GM12864 (cell line): ENCODE results near the gene PSG1.
"Not testable (repeated sequence)": the region's sequence is repeated elsewhere in the genome, so short reads cannot be mapped to it uniquely, and the experiment has no call there.

Experiments
- DNase-seq: peaks from one replicate; pipeline ENCODE4 v3.0.0-alpha.2; 2011; ENCODE audit warnings: low read depth
- H3K4me3 ChIP-seq: 2 replicates; pipeline ENCODE4 v1.5.1; 2011; ENCODE audit warnings: mild to moderate bottlenecking, low read depth, low read length, control low read depth
- CTCF ChIP-seq: IDR thresholded peaks from 2 replicates; pipeline ENCODE4 v1.5.1; 2011; ENCODE audit warnings: low read depth, mild to moderate bottlenecking, moderate library complexity, low read length, control low read depth, inconsistent platforms; ENCODE audit errors: missing control alignments

The PSG1 gene

GRCh38 chr19:42912941-42913340 lies 33.4 kb upstream of the PSG1 start:
- DNase-seq, H3K4me3 ChIP-seq: not testable (repeated sequence)

DNA sequence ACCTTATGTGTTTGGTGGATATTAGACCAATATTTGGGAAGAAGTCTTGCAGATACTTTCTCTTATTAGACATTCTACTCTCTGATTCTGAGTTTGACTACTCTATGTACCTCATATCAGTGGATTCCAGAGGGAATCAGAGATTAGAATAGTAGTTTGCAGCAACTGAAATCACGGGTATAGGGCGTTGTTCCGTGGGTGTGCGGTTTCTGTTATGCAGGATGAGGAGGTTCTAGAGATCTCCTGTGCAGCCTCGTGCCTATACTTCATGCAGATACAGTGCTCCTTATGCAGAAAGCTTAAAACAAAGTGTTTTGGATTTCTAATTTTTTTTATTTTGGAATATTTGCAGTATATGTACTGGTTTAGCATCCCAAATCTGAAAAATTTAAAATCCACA lies 32.2 kb upstream of the PSG1 start:
- H3K4me3 ChIP-seq, DNase-seq: not testable (repeated sequence)

DNA sequence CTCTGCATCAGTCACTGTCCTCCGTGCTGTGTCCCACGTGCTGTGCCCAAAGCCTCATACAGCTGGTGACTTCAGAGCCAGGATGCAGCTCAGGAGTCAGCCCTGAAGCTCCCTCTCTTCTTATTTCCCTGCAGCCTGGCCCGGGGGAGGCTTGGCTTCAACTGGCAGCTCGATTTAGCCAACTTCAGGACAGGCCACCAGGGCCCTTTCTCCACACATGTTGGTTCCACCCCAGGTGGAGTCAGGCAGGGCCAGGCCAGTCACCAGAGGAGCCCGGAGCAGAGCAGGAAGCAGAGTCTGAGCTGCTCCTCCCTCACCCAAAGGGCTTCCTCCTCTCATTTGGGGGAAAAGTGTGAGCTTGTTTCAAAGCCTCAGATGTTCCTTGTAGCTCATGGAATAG lies 26.6 kb upstream of the PSG1 start:
- H3K4me3 ChIP-seq, result not testable (repeated sequence)

GRCh38 chr19:42900561-42900960 lies 21.0 kb upstream of the PSG1 start:
- not testable (repeated sequence) for H3K4me3 ChIP-seq, DNase-seq

More for the DNA sequence above, 26.6 kb upstream of the PSG1 start:
- DNase-seq, result not testable (repeated sequence)

- DNase-seq, H3K4me3 ChIP-seq: not testable (repeated sequence)
These were observed 20.2 kb upstream of the PSG1 start for GRCh38 chr19:42899674-42900073.

GRCh38 chr19:42899110-42899509 lies 19.6 kb upstream of the PSG1 start:
- H3K4me3 ChIP-seq, DNase-seq: not testable (repeated sequence)

DNA sequence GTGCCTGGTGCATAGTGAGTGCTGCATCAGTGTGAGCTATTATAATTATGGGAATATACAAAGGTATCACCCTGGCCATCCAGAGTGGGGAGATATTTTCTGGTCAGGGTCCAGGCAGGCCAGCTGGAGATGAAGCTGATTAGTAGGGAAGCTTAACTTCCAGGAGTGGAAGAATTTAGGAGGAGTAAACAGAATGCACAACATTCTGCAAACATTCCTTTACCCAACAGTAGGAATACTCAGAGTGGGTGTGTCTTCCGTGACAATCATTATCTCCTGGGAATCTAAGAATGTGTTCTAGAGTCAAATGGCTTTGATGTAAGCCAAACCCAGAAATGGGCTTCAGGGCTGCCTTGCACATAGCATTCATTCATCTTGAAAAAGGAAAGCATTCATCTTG lies 19.1 kb upstream of the PSG1 start:
- not testable (repeated sequence) for DNase-seq, H3K4me3 ChIP-seq

- not testable (repeated sequence) for DNase-seq
These were observed 18.2 kb upstream of the PSG1 start for GRCh38 chr19:42897729-42898128.

GRCh38 chr19:42890446-42890845 lies 10.9 kb upstream of the PSG1 start:
- not testable (repeated sequence) for H3K4me3 ChIP-seq, DNase-seq

More at GRCh38 chr19:42897729-42898128, 18.2 kb upstream of the PSG1 start:
- not testable (repeated sequence) for H3K4me3 ChIP-seq

- not testable (repeated sequence) for H3K4me3 ChIP-seq, DNase-seq
These were observed 8.4 kb upstream of the PSG1 start for GRCh38 chr19:42887876-42888445.

DNA sequence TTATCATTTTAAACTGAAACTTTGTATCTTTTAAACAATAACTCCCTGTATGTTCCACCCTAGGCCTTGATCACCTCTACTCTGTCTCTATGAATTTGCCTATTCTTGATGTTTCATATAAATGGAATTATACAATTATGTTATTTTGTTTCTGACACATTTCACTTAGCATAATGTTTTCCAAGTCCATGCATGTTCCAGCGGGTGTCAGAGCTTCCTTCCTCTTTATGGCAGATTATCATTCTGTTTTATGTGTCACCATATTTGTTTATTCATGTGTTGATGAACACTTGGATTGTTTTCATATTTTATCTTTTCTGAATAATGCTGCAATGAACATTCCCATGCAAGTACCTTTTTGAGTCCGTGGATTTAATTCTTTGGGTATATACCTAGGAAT lies 3.2 kb upstream of the PSG1 start:
- not testable (repeated sequence) for DNase-seq, H3K4me3 ChIP-seq

DNA sequence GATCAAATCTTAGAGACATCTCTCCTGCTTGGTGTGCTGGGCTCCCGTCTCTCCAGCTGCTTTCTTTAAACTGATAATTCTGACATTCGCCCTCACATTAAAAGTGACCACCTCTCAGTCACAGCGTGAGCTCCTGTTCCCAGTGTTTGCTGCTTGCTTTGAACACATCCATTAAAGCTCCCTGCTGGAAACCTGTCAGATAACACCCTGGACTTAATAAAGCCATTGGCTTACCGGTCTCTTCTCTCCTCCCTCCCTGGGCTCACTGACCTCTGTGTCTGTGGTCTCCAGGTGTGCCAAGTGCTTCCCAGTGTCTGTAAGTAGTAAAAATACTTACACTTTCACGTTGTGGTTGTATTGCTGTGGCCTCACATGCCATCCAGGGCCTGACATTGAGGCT lies 2.5 kb upstream of the PSG1 start:
- H3K4me3 ChIP-seq, DNase-seq: not testable (repeated sequence)

- peak; percentile 68 for TF ChIP-seq CTCF
- not testable (repeated sequence) for H3K4me3 ChIP-seq, DNase-seq
These were observed 1.8 kb upstream of the PSG1 start for GRCh38 chr19:42881279-42881678.

DNA sequence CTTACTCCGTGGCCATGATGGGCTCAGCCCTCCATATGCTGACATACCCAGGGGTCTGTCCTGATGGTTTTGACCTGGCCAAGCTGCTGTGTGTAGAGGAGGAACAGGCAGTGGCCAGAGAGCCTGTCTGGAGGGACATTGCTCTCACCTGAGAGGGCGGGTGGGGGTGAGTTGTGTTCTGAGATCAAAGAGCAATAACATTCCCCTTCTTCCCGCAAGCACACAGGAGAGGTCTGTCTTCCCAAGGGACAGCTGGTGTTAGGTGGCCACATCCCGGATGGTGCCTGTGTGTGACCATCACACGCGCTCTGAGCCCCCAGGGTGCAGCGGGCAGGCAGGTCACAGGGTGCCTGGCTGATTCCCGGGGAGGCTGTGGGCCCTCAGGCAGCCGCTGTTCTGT lies 1.1 kb upstream of the PSG1 start:
- DNase-seq, H3K4me3 ChIP-seq: not testable (repeated sequence)

DNA sequence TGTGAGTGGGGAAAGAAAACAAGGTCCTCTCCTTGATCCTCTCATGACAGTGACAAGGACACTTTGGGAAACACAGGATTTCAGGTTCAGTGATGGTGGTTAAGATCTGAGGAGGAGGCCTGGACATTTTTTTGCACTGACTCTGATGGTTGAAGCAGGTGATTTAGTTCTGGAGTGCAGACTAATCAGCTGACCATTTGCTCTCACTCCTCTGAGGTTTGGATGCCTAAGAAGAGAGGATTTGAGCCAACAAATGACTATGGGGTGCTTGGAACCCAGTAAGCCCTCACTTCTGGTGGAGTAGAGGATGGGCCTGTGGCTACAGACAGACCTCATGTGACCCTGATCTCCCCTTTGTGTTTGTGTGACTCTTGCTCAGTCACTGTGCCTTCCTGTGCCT lies 2.9 kb downstream of the PSG1 start:
- H3K4me3 ChIP-seq, DNase-seq: not testable (repeated sequence)

GRCh38 chr19:42875881-42876280 lies 3.6 kb downstream of the PSG1 start:
- DNase-seq, H3K4me3 ChIP-seq: not testable (repeated sequence)

GRCh38 chr19:42874901-42875813 lies 4.4 kb downstream of the PSG1 start:
- H3K4me3 ChIP-seq, DNase-seq: not testable (repeated sequence)

- H3K4me3 ChIP-seq, DNase-seq: not testable (repeated sequence)
These were observed 5.4 kb downstream of the PSG1 start for GRCh38 chr19:42874136-42874535.
